ENCODE measurements around the gene FAM83G.

DNA sequence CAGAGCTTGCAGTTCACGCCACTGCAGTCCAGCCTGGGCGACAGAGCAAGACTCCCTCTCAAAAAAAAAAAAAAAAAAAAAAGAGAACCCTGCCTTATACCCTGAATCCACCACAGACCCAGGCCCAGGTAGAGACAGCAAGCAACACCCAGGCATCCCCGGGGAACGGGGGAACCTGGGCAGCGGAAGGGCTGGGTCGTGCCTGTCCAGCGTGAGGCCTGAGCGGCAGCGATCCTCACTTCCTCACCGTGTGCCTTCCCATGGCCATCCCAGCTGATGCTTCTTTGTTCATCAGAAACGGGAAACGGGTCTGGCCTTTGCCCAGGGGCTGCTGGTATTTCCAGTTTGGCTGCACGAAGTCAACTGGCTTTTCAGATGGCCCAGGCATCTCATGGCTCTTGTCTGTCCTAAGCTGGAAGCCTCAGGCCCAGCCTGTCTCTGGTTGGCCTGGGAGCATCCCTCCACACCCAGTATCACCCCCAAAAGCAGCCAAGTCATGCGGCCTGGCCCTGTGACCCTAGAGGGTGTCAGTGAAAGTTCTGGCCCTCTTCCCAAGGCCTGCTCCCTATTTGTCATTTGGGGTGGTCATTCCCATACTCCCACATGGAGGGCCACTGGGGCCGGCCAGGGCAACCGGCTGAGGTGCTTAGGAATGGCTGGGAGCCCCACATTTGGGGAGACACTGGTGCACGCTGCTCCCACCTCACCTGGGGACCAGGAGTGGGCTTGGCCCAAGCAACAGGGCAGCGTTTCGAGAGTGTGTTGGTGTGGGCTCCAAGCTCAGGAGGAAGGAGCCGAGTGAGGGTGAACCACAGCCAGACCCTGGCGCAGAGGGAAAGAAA, 20.1 kb downstream of the FAM83G start:
- no peak for TF ChIP-seq POLR2A (IDR thresholded peaks at IDR 0.05)
- TF ChIP-seq, protein P1, sequence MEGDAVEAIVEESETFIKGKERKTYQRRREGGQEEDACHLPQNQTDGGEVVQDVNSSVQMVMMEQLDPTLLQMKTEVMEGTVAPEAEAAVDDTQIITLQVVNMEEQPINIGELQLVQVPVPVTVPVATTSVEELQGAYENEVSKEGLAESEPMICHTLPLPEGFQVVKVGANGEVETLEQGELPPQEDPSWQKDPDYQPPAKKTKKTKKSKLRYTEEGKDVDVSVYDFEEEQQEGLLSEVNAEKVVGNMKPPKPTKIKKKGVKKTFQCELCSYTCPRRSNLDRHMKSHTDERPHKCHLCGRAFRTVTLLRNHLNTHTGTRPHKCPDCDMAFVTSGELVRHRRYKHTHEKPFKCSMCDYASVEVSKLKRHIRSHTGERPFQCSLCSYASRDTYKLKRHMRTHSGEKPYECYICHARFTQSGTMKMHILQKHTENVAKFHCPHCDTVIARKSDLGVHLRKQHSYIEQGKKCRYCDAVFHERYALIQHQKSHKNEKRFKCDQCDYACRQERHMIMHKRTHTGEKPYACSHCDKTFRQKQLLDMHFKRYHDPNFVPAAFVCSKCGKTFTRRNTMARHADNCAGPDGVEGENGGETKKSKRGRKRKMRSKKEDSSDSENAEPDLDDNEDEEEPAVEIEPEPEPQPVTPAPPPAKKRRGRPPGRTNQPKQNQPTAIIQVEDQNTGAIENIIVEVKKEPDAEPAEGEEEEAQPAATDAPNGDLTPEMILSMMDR (IDR thresholded peaks at IDR 0.05), result no peak
